Embryonic facial prominence (tissue), 1 donor: ENCODE measurements around the gene AP3S1.

Experiments
- DNase-seq: peaks from one replicate; pipeline ENCODE4 v3.0.0-alpha.2; 2016; ENCODE audit errors: extremely low spot score

Gene AP3S1

GRCh38 chr5:115940080-115940810 lies 98.5 kb downstream of the AP3S1 start:
- no peak for DNase-seq

DNA sequence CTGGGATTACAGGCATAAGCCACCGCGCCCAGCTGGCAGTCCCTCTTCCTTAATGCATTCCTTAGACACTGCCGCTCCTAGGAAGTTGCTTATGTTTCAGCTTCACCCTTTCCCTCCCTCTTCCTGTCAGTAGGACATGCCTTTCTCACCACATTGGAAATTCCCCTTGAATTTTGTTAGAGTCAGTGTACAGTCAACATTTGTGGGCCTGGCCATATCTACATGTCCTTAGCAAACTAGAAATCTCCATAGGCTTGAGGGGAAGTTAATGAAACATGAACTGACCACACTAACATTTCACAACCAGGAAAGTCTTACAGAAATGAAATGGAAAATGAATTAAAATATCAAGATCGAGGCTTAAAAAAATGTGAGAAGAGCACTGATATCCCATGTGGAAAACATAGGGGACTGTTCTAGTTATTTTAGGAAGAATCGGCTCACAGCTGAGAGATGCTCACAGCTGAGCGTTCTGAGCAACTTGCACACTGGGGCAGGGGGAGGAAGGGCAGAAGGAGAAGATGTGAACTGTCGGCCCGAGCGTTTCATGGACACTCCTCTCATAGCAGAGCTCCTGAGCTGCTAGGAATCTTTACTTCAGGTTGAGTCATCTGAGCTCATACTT lies 99.4 kb downstream of the AP3S1 start:
- no peak for DNase-seq

DNA sequence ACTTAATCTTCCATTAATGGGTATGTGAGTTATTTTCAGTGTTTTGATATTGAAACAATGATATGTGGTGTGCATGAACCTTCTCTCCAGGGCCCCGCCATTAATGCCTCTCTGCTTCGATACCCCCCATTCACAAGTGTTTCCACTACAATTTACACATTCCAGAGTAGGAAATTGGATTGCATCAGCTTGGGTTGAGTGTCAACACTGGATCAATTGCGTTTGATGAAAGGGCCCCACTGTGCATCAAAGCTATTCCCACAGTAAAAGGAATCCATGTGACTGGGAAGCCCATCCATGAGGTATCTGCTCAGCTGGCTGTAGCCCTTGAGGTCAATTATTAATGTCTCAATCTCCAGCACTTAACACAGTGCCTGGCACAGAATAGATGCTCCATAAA lies 102.8 kb downstream of the AP3S1 start:
- no peak for DNase-seq

GRCh38 chr5:115946655-115947054 lies 104.9 kb downstream of the AP3S1 start:
- no peak for DNase-seq

DNA sequence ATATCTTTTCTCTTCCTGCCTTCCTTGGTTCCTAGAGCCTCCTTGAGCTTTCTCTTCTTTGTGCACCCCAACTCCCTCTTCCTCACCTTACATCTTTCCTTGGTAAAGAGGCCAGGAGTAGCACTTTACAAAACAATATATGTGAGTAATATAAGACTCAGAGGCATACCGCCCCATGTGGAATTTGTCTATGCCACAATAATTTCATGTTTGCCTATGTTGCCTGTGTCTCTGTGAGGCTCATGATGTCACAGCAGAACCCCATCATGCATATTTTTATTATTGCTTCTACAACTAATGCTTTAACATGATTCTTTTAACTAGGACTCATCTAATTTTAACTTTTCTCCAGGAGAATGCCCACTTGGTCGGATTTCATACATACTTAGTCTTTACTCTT lies 105.5 kb downstream of the AP3S1 start:
- DNase-seq, result no peak

GRCh38 chr5:115948091-115948534 lies 106.4 kb downstream of the AP3S1 start:
- DNase-seq, result no peak

DNA sequence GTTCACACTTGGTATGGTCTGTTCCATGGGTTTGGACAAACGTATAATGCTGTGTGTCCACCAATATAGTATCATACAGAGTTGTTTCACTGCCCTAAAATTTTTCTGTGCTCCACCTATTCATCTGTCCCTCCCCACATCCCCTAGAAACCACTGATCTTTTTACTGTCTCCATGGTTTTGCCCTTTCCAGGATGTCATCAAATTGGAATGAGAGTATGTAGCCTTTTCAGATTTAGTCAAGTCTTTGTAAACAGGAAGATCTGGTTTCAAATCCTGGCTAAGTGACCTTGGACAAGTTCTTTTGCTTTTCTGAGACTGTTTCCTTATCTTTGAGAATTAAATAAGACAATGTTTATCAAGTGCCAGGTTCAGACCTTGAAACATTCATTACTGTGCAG lies 107.4 kb downstream of the AP3S1 start:
- no peak for DNase-seq

GRCh38 chr5:115952588-115952987 lies 110.9 kb downstream of the AP3S1 start:
- no peak for DNase-seq

DNA sequence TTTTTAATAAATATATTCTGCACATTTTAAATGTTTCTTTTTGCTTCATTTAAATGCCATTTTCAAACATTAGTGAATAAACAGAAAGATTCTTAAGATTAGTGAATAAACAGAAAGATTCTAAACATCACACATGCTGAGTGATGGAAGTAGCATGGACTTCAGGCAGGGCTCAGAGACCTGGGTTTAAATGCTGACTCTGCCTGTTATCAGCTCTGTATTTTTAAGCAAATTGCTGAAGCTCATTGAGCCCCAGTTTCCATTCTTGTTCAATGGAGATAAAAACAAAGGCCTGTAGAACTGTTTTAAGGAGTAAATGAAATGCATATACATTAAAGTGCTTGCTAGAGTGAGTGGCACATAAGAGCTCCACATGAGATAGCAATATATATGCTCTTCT lies 112.4 kb downstream of the AP3S1 start:
- DNase-seq, result no peak

DNA sequence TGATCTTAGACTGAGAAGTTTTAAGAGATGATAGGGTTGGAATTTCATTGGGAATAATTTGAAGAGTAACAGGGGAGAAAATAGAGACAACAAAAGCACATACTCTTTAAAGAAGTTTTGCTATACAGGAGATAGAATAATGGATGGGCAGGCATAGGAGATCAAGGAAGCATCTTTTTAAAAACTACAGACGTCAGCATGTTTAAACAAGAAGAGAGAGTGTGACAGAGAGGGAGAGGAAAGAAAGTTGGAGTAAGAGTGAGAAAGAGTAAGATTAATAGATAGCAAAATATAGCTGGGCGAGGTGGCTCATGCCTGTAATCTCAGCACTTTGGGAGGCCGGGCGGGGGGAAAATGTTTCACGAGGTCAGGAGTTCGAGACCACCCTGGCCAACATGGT lies 115.2 kb downstream of the AP3S1 start:
- DNase-seq, result no peak

GRCh38 chr5:115961381-115962238 lies 119.9 kb downstream of the AP3S1 start:
- DNase-seq, result peak; percentile 52

- DNase-seq, result no peak
These were observed 120.5 kb downstream of the AP3S1 start, which contains the start of gene LVRN for GRCh38 chr5:115962239-115962564. LVRN (plus strand) TSS chr5:115962475; CDS start chr5:115962618, 143 bp downstream.

- no peak for DNase-seq
These were observed 121.0 kb downstream of the AP3S1 start for GRCh38 chr5:115962565-115963402.

- DNase-seq, result no peak
These were observed 121.8 kb downstream of the AP3S1 start for GRCh38 chr5:115963566-115963965.
